K562 (cell line): ENCODE data around the gene NARF. TPM values are rescaled to one million over a fixed set of nuclear protein-coding genes. Genes with fewer than 3 reads are reported as not detected.

Experiments
- EZH2 ChIP-seq: IDR thresholded peaks from 2 replicates; pipeline ENCODE4 v1.6.1; 2012; ENCODE audit warnings: low read depth, mild to moderate bottlenecking, inconsistent platforms, low read length, borderline replicate concordance
- HMG20B ChIP-seq: fragments of 250-450 bp; sonication (Bioruptor Pico); IDR thresholded peaks from 2 replicates; pipeline ENCODE4 v1.5.0; 2021; ENCODE audit warnings: mild to moderate bottlenecking
- KAT7 ChIP-seq: sonication (generic); formaldehyde crosslinking; IDR thresholded peaks from 2 replicates; pipeline ENCODE4 v1.8.0; 2022; ENCODE audit warnings: missing genetic modification reagents, mild to moderate bottlenecking, borderline replicate concordance
- MNT ChIP-seq, 2 experiments: fragments of 450-650 bp; conservative IDR thresholded peaks; 2 replicates each; pipeline ENCODE4 v1.6.1; 2017; ENCODE audit warnings: mild to moderate bottlenecking in 2 of 2, moderate library complexity in 2 of 2
- PHTF2 ChIP-seq: fragments of 250-450 bp; sonication (Bioruptor Pico); IDR thresholded peaks from 2 replicates; pipeline ENCODE4 v1.5.0; 2021; ENCODE audit warnings: mild to moderate bottlenecking
- PPARD ChIP-seq: fragments of 250-450 bp; sonication (Bioruptor Pico); IDR thresholded peaks from 2 replicates; pipeline ENCODE4 v1.8.0; 2022; ENCODE audit warnings: inconsistent platforms, mild to moderate bottlenecking, moderate library complexity
- PYGO2 ChIP-seq: fragments of 450-650 bp; IDR thresholded peaks from 2 replicates; pipeline ENCODE4 v1.6.1; 2016; ENCODE audit warnings: mild to moderate bottlenecking, missing genetic modification characterization, moderate library complexity, missing compliant biosample characterization
- RBBP5 ChIP-seq: fragments of 200-600 bp; sonication (generic); IDR thresholded peaks from 2 replicates; pipeline ENCODE4 v1.6.1; 2012; ENCODE audit warnings: borderline replicate concordance, mild to moderate bottlenecking, low read length, control low read depth, inconsistent platforms; ENCODE audit not compliant: insufficient read depth, poor library complexity, severe bottlenecking
- RREB1 ChIP-seq: fragments of 250-450 bp; sonication (Bioruptor Pico); IDR thresholded peaks from 2 replicates; pipeline ENCODE4 v1.4.0; 2020
- SRSF7 ChIP-seq: fragments of 200-400 bp; formaldehyde crosslinking; optimal IDR thresholded peaks from 2 replicates; pipeline ENCODE3; 2017; ENCODE audit warnings: mild to moderate bottlenecking, low read depth, low read length
- TAL1 ChIP-seq: fragments of 450-650 bp; IDR thresholded peaks from 2 replicates; pipeline ENCODE4 v1.6.1; 2016; ENCODE audit warnings: mild to moderate bottlenecking
- TBL1XR1 ChIP-seq, 2 experiments: IDR thresholded peaks; 2 replicates each; pipeline ENCODE4 v1.6.1; 2012; ENCODE audit warnings: improper control_type of control experiment in 2 of 2, low read length in 2 of 2, mild to moderate bottlenecking in 1 of 2
- ZNF41 ChIP-seq: fragments of 250-450 bp; sonication (Bioruptor Pico); conservative IDR thresholded peaks from 2 replicates; pipeline ENCODE4 v1.4.0; 2020; ENCODE audit warnings: mild to moderate bottlenecking
- ZNF444 ChIP-seq: fragments of 250-450 bp; sonication (Bioruptor Pico); IDR thresholded peaks from 2 replicates; pipeline ENCODE4 v1.4.0; 2020; ENCODE audit warnings: mild to moderate bottlenecking, moderate library complexity
- ZNF551 ChIP-seq: fragments of 250-450 bp; sonication (Bioruptor Pico); IDR thresholded peaks from 2 replicates; pipeline ENCODE4 v1.5.0; 2021; ENCODE audit warnings: mild to moderate bottlenecking, moderate library complexity
- polyA plus RNA-seq, 8 experiments: library from polyadenylated mRNA; depleted of rRNA in 4 of 8; stranded (reverse) in 5 of 8; unstranded in 3 of 8; fragments of >200 nt; fragmentation: Nextera tagmentation in 2 of 8; fragmentation: Illumina TruSeq in 1 of 8; extraction: Ambion mirVana in 2 of 8; extraction: Trizol in 1 of 8; gene quantifications; 2 replicates each; pipeline versions ENCODE4 v1.2.1 to v1.2.3, GENCODE V29; 2011 to 2014; ENCODE audit warnings: inconsistent platforms in 1 of 8, missing spikeins in 1 of 8
- total RNA-seq, 7 experiments: library from RNA; depleted of rRNA in 6 of 7; stranded (reverse); fragments of >200 nt in 6 of 7; fragmentation: Illumina TruSeq in 2 of 7; extraction: Trizol in 2 of 7; gene quantifications; 2 replicates each; pipeline versions ENCODE4 v1.2.1 to v1.2.3, GENCODE V29; 2011 to 2021; ENCODE audit warnings: low replicate concordance in 1 of 7

Gene NARF
- total and polyA plus RNA-seq, 9 of the 15 experiments (the other 6 are each of a cell fraction or from before 2014, with no cell fraction given) = 60.4 to 423 (median 132) TPM

- TF ChIP-seq ZNF551 = no peak
- TF ChIP-seq ZNF41 (CRISPR knock-in tag) = 0 out of 2 replicates have a peak, but pooled peaks have one; percentile 49
- TF ChIP-seq SRSF7 = no peak
- no peak for TF ChIP-seq PHTF2 (CRISPR knock-in tag)
- TF ChIP-seq MNT (conservative IDR thresholded peaks at IDR 0.05) = peak; percentile 58 to 87
- TF ChIP-seq RBBP5 = peak; percentile 62
- no peak for TF ChIP-seq KAT7 (CRISPR knock-in tag)
- no peak for TF ChIP-seq TAL1
- no peak for TF ChIP-seq HMG20B (CRISPR knock-in tag)
- TF ChIP-seq RREB1 (CRISPR knock-in tag) = no peak
- TF ChIP-seq PPARD = no peak
- no peak for TF ChIP-seq EZH2
- no peak for TF ChIP-seq TBL1XR1 (IDR thresholded peaks at IDR 0.05; ENCODE audit: low read length in 2 of 2)
- no peak for TF ChIP-seq ZNF444 (CRISPR knock-in tag)
- TF ChIP-seq PYGO2 = no peak
Measured at GRCh38 chr17:82518826-82519810, 60.6 kb downstream of the NARF start, which contains the start of gene FOXK2 (continued).
